Activated CD8-positive, alpha-beta memory T cell treated with anti-CD3 and anti-CD28 coated beads for 24 hours (primary cell): ENCODE results near the gene KCNH5.

Experiments used
- DNase-seq: peaks from one replicate; pipeline ENCODE4 v3.0.0-alpha.2; 2020

The KCNH5 gene

DNA sequence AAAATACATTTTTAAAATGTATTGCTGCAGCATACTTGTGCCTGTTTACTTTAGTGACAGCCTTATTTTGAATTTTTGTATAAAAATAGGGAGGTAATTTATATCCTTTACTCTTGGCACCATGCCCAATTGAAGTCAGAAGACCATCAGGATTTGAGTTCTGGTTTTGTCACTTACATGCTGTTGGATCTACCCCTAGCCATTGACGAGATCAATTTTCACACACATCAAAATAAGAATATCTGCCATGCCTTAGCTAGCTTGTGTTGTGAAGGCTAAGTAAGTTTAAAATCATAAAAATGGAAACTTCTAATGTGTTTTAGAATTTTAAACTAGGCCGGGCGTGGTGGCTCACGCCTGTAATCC is 381.8 kb downstream of the KCNH5 start:
- DNase-seq = no peak

DNA sequence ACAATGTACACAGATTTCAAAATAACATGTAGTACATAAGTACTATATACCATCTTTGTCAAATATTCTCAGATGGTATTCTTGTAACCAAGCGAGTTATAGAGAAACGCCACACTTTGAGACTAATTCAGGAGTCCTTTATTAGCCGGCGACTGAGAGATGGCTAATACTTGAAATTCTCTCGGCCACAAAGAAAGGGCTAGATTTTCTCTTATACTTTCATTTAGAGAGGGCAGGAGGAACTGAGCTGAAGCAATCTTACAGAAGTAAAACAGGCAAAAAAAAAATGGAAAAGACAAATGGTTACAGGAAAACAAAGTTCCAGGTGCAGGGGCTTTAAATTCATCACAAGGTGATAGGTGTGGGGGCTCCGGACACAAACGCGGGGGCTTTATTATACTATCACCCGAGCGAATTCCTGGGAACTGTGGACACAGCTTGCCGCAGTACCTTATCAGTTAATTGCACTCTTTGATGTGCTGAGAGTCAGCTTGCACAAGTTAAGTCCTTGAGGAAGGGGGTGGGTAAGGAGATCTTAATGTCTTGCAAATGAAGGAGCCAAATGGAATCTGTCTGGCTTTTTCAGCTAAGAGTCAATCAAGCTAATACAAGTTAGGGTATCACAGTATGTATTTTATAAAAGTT is 382.3 kb downstream of the KCNH5 start:
- DNase-seq = no peak

DNA sequence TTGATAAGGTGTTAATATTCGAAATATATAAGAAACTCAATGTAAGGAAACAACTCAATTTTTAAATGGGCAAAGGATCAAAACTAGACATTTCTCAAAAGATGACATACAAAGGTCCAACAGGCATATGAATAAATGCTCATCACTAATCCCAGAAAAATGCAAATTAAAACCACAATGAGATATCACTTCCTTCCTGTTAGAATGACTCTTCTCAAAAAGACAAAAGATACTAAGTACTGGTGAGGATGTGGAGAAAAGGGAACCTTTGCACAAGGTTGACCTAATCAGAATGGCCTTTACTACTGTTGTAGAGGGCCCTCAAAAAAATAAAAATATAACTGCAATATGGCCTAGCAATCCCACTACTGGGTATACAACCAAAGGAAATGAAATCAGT is 383.4 kb downstream of the KCNH5 start:
- DNase-seq = no peak

DNA sequence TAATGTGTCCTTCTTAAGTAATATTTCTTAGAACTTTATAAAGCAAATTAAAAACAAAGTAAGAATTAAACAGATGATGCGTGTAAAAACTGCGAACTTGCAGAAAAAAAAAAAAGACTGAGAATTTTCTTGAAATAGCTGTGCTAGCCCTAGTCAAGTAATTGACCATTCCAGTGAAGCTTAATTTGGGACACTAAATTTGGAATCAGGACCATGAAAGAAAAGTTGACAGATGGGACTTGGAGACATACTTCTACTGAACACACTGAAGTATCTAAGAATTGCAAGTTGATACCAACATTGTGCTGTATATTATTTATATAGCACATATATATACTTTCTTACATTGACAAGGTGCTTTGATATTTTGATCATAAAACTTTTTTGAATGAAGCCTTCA is 386.6 kb downstream of the KCNH5 start:
- no peak for DNase-seq

DNA sequence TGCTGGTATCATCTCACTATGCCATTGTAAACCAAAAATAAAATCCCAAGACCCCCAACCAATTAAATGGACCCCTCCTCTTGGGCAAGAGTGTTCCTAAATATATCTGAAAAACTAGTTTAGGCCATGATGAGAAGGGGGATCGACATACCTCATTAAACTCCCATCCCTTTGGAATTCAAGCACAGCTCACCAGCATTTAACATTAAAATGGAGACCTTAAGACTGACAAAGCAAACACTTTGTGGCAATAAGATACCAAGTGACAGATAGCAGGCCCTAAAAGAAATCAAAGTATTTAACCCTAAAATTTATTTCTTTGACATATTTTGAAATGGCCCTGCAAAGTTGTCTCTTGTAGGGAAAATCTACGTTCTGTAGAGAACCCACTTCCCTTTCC is 387.9 kb downstream of the KCNH5 start:
- DNase-seq = no peak

DNA sequence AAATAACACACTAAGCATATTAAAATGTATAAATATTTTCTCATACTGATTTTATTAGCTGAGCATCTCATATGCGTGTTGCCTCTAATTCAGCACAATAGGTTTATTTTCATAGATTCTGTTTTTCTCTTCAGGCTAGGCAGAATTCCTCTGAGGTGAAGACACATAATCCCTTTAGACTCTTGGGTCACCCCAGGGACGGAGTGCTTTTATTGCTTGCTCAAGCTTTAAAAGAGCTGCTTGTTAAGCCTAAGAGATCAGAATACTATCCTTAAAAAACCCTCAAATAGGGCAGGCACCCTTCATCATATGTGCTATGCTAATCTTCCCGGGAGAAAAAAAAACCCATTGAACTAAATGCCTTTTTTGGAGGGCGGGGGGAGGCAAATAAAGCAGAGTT is 390.1 kb downstream of the KCNH5 start:
- DNase-seq = no peak

DNA sequence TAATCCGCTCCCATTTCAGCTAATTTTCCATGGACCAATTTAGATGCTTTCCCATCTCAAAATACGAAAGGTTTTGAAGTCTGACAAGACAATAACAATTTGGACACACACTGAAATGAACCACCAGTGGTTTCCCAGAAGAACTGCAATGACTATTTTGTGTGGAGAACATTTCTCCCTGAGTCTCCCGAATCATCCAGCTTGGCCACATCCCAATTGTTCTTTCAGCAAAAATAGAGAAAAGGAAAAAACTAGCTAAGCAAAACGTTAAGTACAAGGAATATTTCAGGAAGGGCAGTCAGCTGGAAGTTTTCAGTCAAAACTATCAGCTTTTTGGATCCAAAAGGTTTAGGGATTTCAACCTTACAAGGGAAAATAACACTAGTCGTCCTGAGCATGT is 390.6 kb downstream of the KCNH5 start:
- DNase-seq = no peak
